GM18526 (cell line): Measurements from ENCODE around the gene USP25.

Experiments
- POLR2A ChIP-seq: IDR thresholded peaks from 3 replicates; pipeline ENCODE4 v1.6.1; 2011; ENCODE audit not compliant: insufficient read length; ENCODE audit errors: extremely low read depth

USP25 gene

DNA sequence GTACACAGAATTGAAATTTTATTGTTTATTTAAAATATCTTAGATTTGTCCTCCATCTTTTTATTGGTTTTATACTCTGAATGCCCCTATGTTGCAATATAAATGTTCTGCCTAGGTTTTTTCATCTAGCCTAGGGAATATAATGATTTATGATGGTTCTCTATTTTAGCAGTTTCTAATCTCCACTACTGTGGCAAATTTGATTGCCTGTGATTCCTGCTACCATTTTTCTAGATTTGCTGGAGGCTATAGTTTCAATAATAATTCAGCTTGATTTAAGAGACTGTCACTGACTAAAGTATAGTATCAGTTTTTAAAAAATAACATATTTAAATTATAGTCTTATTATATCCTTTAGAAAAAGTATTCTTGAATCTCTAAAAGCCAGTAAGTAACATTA is 90.5 kb downstream of the USP25 start:
- no peak for TF ChIP-seq POLR2A

DNA sequence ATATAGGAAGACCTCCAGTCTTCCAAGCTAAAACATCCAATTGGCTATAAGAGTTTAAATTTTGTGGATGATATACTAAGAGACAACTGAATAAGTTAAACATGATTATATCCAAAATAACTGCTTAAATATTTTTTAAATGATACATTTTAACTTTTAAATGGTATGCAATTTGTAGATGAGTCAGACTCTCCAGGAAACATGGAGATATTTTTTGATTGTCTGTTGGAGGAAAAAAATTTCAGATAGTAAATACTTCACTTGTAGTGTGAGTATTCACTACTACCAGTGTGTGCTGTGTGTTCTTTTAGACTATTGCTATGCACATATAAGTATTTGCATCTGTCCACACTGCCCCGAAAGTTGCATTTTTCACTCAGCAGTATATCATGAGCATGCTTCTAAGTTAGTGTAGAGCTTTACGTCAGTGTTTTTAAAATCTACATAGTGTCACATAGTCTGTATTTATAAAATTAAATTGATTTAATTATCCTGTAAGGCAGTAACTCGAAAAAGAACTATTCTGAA is 91.1 kb downstream of the USP25 start:
- no peak for TF ChIP-seq POLR2A

DNA sequence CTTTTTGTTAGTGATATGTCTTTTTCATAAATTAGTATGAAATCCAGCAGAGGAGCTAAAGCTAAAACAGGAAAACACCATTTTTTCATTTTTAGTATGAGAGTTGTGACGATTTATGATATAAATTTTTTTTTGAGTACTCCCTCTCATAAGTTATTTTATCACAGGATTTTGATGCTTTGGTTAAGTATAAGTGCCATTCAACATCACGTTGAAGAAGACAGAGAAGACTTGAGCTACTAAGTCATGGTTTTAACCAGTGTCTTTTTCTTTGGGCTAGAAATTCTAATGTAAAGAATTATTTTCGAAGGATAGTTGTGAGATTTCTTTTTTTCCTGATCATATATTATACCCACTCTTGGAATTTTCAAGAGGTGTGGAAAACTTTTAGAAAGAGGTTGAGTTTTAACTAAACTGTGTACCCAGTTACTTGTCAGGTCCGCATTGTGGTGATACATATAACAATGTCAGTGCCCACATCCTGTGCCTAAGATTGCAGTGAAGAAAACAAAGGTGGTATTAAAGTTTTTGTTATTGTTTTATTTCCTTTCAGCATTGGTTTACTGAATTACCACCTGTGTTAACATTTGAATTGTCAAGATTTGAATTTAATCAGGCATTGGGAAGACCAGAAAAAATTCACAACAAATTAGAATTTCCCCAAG is 93.8 kb downstream of the USP25 start:
- TF ChIP-seq POLR2A: no peak

DNA sequence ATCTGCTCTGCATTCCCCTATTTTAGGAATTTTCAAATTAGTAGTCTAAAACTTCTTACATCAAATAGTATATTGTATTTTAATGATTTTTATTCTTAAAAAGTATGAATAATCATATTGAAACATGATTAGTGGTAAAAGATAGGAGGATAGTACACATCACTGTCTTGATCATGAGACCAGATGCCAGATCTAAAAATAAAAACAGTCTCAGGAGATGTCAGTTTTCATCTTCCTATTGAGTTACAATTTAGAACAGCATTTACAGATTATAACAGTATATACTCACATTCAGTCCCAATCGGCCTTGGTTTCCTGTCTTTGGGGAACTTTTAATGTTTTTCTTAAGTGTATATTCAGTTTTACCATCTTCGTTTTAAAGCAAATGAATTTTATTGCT is 95.9 kb downstream of the USP25 start:
- no peak for TF ChIP-seq POLR2A

DNA sequence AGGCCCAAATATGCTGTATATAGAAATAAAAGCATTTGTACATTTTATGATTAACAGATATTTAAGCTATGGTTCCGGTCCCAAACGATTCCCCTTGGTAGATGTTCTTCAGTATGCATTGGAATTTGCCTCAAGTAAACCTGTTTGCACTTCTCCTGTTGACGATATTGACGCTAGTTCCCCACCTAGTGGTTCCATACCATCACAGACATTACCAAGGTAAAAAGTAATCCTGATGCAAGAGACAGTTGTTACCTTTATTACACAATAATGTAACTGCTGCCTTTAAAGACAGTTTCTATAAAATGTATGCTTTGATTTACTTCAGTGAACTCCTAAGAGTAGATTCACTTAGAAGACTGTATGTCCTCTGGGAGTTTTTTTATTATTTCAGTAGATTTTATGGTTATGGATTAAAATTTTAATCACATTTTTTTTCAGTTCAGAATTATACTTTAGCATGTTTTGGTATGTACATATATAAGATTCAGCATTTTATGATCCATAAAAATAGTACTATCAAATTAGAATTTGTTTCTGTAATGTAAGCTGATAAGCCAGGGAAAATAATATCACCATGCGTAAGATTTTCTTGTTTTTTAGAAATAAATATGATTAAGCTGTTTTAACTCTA is 96.5 kb downstream of the USP25 start:
- no peak for TF ChIP-seq POLR2A

DNA sequence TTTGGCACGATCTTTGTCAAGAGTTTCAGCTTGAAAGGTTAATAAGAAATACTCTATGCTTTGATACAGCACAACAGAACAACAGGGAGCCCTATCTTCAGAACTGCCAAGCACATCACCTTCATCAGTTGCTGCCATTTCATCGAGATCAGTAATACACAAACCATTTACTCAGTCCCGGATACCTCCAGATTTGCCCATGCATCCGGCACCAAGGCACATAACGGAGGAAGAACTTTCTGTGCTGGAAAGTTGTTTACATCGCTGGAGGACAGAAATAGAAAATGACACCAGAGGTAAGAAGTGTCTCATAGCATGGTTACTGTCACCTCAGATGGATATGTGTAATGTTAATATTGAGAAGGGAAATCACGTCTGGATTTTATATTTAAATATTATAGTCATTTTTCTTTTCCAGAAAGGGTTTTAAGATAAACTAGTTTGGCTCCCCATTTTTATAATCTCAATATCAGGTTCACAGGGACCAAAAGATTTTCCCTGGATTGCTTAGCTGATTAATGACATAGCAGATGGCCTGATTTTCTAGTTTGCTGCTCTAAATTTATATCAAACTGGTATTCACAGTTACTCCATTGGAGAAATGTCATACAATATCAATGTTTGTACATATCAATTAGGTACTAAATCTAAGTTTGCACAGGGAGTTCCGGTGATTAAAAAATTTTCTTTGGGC is 97.3 kb downstream of the USP25 start:
- no peak for TF ChIP-seq POLR2A

DNA sequence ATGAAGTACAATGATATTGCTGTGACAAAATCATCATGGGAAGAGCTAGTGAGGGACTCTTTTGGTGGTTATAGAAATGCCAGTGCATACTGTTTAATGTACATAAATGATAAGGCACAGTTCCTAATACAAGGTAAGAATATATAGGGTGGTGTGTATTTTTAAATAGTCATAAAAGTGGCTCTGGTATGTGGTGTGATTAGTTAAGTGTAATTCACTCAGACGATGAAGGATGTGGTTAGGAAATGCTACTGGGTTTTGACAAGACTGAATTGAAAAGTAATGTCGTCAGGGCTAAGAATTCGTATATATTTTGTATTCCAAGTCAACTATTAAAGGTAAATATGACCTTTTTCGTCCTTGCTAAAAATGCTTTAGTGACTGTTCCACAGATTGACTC is 101.7 kb downstream of the USP25 start:
- no peak for TF ChIP-seq POLR2A

DNA sequence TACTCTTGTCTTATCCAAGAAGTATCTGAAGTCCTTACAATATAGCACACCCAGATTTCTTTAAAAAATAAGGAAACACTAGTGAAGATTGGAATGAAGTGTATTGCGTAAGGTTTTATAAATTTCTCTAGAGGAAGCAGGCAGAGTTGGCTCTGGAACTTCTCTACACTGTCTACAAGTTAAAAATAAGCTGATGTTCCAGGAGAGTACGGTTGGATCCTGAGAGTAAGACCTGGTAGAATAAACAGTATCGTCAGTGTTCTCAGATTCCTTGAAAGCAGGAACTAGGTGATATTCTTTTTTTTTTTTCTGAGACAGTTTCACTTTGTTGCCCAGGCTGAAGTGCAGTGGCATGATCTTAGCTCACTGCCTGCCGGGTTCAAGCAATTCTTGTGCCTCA is 107.9 kb downstream of the USP25 start:
- no peak for TF ChIP-seq POLR2A

DNA sequence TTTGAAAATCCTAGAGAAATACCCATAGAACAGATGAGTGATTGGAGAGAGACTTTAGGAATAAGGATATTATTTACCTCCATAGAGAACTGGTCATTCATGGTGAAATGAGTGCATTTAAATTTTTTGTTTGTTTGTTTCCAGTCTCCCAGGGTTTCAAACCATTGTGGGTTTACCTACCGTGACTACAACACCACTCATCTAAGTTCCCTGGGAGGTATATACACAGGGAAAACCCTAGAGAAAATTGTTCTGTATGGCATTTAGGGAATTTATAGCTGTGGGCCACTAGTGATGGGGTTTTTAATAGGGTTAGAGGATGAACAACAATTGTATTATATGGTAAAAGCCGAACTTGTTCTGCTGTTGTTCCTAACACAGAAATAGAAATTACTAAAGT is 109.2 kb downstream of the USP25 start:
- TF ChIP-seq POLR2A: no peak

DNA sequence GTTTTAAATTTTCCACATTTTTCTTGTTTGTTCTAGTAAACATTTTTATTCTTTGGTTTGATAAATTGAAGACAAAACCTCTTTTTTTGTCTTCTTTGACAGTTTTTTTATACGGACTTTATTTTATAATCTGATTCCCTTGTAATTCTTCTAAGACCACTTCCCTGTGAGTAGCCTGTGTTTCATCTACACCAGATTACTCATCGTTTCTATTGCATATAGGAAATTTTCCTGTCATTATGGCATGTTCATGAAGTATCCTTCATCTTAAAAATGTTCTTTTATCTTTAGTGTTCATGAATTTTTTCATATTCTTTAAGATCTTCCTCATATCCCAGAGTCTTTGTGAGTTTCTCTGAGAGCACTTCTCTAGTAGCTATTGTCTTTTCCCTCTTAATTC is 109.8 kb downstream of the USP25 start:
- TF ChIP-seq POLR2A: no peak

DNA sequence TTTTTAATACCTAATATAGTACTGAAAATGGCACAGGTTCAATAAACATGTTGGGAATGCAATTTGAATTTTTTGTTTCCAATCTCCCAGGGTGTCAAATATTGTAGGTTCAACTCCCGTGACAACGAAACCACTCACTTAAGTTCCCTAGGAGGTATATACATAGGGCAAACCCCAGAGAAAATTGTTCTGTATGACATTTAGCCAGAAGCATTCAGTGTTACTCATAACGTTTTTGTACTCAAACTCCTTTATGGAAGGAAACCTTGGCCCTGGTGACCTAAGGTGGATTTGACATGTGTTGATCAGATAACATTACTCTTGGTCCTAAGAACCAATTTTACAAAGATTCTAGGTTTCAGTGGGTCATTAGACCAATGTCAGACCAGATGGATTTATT is 110.6 kb downstream of the USP25 start:
- TF ChIP-seq POLR2A: no peak

DNA sequence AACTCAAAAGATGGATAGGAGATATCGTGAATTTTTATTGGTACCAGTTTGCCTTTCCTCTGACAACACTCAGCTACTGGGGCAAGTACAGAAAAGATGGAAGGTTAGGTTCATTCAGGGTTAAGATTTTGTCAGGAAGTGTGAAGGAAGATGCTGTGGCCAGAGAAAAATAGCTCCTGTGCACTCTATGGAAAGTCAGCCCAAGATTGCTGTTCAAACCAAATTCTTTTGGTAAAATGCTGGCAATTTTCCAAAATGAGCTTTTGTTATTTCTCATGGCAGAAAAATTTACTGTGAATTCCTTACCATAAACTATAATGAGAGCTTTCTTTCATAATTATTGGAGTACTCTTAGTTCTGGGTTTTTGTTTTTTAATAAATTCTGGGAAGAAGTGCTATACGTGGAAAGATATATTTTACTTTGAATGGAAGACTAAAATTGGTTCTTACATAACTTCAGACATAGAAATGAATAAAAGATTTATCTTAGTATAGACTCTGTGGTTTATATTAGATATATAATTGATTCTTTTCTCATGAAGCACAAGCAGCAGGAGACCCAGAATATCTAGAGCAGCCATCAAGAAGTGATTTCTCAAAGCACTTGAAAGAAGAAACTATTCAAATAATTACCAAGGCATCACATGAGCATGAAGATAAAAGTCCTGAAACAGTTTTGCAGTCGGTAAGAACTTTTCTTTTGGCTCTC is 112.2 kb downstream of the USP25 start:
- TF ChIP-seq POLR2A: no peak

DNA sequence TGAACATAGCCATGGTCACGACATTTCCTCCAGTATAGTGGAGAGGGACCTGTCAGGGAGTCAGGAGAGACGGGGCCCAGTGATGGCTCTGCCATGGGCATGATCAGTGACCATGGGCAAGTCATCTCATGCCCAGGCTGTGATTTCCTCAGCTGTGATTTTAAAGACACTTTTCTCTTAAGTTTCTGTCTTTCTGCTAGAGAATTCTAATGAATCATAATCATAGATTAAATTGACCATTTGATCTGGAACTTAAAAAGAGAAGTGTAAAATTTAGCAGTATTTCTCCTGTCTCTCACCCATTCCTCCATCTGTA is 112.7 kb downstream of the USP25 start:
- TF ChIP-seq POLR2A: no peak

DNA sequence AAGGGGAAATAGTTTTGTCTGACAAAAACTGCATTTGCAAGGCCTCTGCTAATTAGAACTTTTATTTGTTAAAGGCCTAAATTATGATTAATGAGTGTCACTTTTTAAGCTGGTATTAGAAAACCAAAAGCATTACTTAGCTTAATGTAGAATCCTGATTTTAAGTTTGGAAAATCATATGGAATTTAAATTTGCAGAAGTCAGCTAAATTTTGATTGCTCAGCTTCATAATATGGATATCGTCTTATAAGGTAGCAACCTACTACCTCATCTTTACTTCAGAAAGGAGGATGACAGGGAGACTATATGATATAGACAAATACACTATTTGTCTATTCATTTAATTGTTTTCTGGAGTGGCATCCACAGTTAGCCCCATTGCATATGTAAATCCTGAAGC is 114.0 kb downstream of the USP25 start:
- TF ChIP-seq POLR2A: no peak

DNA sequence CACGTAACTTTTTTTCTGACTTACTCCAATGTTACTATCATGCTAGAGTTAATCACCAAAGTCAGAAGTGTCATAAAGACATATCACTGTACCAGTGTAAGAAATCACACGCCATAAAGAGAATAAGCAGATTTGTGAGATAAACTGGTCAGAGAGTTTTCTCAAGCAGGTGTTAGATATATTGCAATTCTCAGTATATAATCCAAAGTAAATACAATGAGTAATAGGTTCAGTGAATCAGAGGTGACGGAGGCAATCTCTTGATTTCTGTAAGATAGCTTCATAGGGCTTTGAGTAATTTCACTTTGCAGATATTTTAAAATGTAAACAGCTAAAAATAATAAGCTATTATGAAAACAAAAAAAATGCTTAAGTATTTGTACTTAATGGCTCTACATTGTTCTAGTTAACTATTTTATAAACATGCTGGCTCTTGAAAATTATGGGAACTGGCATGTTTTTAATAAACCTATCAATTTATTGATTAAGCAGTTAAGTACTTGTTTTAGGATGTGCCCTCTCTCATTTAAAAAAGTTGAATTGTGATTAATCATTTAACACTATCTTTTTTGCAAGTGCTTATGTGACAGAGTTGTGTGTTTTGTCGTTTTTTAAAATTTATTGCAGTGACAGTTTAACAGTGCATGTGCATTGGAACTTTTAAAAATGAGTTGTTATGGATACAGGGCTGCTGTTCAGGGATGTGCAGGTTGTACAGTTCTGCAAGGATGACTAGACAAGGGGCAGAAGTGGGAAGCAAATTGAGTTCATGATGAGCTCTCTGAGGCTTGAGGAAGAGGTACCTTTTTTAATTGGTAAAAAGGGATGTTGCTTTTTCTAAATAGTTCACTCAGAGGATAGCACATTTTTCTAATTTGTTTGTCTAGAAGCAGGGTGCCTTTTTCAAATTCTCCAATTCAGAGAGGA is 119.1 kb downstream of the USP25 start:
- no peak for TF ChIP-seq POLR2A
